Panc1 (cell line): ENCODE data around the gene KRT9. TPM values are rescaled to one million over a fixed set of nuclear protein-coding genes. Genes with fewer than 3 reads are reported as not detected.

ENCODE experiments used
- ATAC-seq: fragments of 200-7000 bp; cut with Tn5 transposase; 2 replicates; pipeline ENCODE4 v1.9.1; 2020; ENCODE audit warnings: mild to moderate bottlenecking, moderate library complexity
- BruUV-seq: library from RNA; stranded (reverse); fragments of 400-500 nt; replicated peaks from 2 replicates; lab custom pipeline; 2021; lab: Mats Ljungman, UMichigan
- CTCF ChIA-PET: fragments of 300-600 bp; sonication (Branson Sonifier 250); formaldehyde crosslinking; loops from one replicate; lab custom pipeline; 2022; ENCODE audit warnings: antibody characterized with exemption; lab: Charles Lee
- POLR2A ChIA-PET: fragments of 300-600 bp; sonication (Branson Sonifier 250); formaldehyde crosslinking; loops from one replicate; lab custom pipeline; 2022; ENCODE audit warnings: antibody characterized with exemption; lab: Charles Lee
- DNase-seq: peaks from one replicate; pipeline ENCODE4 v3.0.0-alpha.2; 2010; ENCODE audit warnings: low read depth, low spot score
- H3K27ac ChIP-seq: 2 replicates; pipeline ENCODE4 v1.5.1; 2011; ENCODE audit warnings: mild to moderate bottlenecking, low read length, inconsistent platforms
- H3K27me3 ChIP-seq: fragments of 200-500 bp; sonication (Bioruptor generic); 2 replicates; pipeline ENCODE4 v1.6.0; 2014; ENCODE audit warnings: low read length, inconsistent platforms; ENCODE audit not compliant: control insufficient read depth, insufficient read depth
- H3K36me3 ChIP-seq: fragments of 200-500 bp; sonication (Bioruptor generic); 2 replicates; pipeline ENCODE4 v1.5.1; 2014; ENCODE audit warnings: inconsistent platforms, mild to moderate bottlenecking, low read length, moderate library complexity; ENCODE audit not compliant: control insufficient read depth, insufficient read depth
- H3K4me1 ChIP-seq: 2 replicates; pipeline ENCODE4 v1.5.1; 2011; ENCODE audit warnings: inconsistent platforms, mild to moderate bottlenecking, low read length, moderate library complexity; ENCODE audit not compliant: control insufficient read depth, insufficient read depth
- H3K4me3 ChIP-seq, 2 experiments: 2 replicates each; pipeline ENCODE4 v1.5.1; 2011 to 2012; ENCODE audit warnings: low read depth in 2 of 2, low read length in 2 of 2, mild to moderate bottlenecking in 2 of 2, inconsistent platforms in 1 of 2, moderate library complexity in 1 of 2
- H3K9me3 ChIP-seq: fragments of 200-500 bp; sonication (Bioruptor generic); 2 replicates; pipeline ENCODE4 v1.5.1; 2014; ENCODE audit warnings: low read depth, mild to moderate bottlenecking, inconsistent platforms, low read length, moderate library complexity; ENCODE audit not compliant: control insufficient read depth, insufficient read depth
- POLR2AphosphoS5 ChIP-seq: IDR thresholded peaks from 2 replicates; pipeline ENCODE4 v1.6.1; 2012; ENCODE audit warnings: mild to moderate bottlenecking, low read depth, low read length, moderate library complexity
- SIN3A ChIP-seq: IDR thresholded peaks from 2 replicates; pipeline ENCODE4 v1.6.1; 2012; ENCODE audit warnings: low read depth, mild to moderate bottlenecking, low read length, moderate library complexity, borderline replicate concordance; ENCODE audit not compliant: insufficient read depth
- TCF7L2 ChIP-seq: IDR thresholded peaks from 2 replicates; pipeline ENCODE4 v1.6.1; 2011; ENCODE audit warnings: mild to moderate bottlenecking, low read depth, low read length, inconsistent platforms
- in situ Hi-C: cut with HindIII; loops from 2 replicates; pipeline ENCODE4 v1.10.0; 2016; ENCODE audit warnings: low sequenced_read_pairs, low pct_unique_long_range_greater_than_20kb
- intact Hi-C: fragments of 100-400 bp; cut with micrococcal nuclease; formaldehyde crosslinking; loops from one replicate; pipeline ENCODE4 v1.10.0; 2022; ENCODE audit not compliant: unreplicated experiment
- total RNA-seq: library from RNA; stranded (reverse); gene quantifications from one replicate; pipeline ENCODE4 v1.2.1, GENCODE V29; 2021; ENCODE audit not compliant: unreplicated experiment
- TF ChIP-seq, protein P1 (sequence below): fragments of 450-650 bp; IDR thresholded peaks from 2 replicates; pipeline ENCODE4 v1.5.1; 2017; ENCODE audit warnings: mild to moderate bottlenecking
- TF ChIP-seq, protein P2 (sequence below), 2 experiments: IDR thresholded peaks; 2 replicates each; pipeline ENCODE4 v1.6.1; 2011 to 2012; ENCODE audit warnings: low read depth in 2 of 2, control low read depth in 1 of 2, low read length in 1 of 2, mild to moderate bottlenecking in 1 of 2, moderate library complexity in 1 of 2; ENCODE audit not compliant: insufficient read depth in 1 of 2

KRT9 gene
- total RNA-seq, 1 experiment from 2014 or later = not detected

DNA sequence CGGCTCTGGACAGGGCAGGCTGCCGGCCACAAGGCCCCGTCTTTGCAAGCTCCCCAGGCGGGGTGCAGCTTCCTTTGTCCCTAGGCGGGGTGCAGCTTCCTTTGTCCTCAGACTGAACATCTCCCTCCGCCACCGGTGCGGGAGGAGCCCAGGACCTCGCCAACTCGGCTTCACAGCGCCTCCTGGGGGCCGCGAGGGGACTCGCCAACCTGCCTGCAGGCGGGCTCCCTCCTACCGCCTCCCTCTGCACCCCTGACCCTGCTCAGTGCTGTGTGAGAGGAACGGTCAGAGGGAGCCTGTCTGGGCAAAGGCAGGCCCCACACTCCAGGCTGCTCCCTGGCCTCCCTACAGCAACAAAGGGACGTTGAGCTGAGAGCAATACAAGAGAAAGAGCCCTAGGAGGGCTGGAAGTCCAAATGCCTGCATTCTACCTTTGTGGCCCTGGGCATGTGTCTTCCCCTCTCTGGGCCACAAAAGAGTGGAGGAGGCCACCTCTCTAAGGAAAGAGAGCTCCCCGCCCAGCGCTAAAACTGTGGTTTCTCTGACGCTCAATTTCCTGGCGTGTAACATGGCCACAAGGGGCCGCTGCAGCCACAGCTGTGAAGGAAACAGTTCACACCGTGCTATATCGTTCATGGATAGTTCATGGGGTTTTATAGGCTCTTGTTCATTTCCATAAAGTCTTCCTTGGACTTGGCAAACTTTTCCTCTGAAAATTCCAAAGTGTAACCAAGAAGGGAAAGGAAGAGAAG is 22.8 kb downstream of the KRT9 start:
- DNase-seq = no peak
- POLR2A ChIA-PET = interaction anchor here (0.6 to 2.4 kb wide), 8 partner anchors 19 to 139 kb away, joined by 3 to 12 read pairs (median 4); partner anchors contain the start of genes EIF1 and KRT19
- CTCF ChIA-PET = interaction anchor here (0.6 to 3.9 kb wide), 45 partner anchors 9 to 978 kb away, joined by 3 to 106 read pairs (median 5); partner anchors contain the start of genes EIF1, KRT15, KRT16 and KRT19
- Histone ChIP-seq H3K27ac (peak overlapping the region; percentile 91), H3K9me3 (peaks cover 4% of the 10 kb centered on the region; the same call in 1 of the 2 replicates), H3K4me3 (peak overlapping the region; percentile 24 to 39), H3K27me3 (no peaks in the 10 kb centered on the region), H3K36me3 (no peaks in the 10 kb centered on the region), H3K4me1 (peaks cover 41% of the 10 kb centered on the region)
- ATAC-seq = peak; percentile 88
- no TSS peak for BruUV-seq
- in situ Hi-C loops (loop anchor here (25.0 kb wide), 1 partner anchor 88 kb away; no protein-coding TSS in a partner anchor), intact Hi-C loops (loop anchor here (1.0 to 5.0 kb wide), 4 partner anchors 99 to 692 kb away; no protein-coding TSS in a partner anchor)
- 0 out of 2 replicates have a peak, but pooled peaks have one; percentile 46 for TF ChIP-seq POLR2AphosphoS5
- no peak; the same call in 1 of the 2 replicates for TF ChIP-seq SIN3A
- TF ChIP-seq, protein P1, sequence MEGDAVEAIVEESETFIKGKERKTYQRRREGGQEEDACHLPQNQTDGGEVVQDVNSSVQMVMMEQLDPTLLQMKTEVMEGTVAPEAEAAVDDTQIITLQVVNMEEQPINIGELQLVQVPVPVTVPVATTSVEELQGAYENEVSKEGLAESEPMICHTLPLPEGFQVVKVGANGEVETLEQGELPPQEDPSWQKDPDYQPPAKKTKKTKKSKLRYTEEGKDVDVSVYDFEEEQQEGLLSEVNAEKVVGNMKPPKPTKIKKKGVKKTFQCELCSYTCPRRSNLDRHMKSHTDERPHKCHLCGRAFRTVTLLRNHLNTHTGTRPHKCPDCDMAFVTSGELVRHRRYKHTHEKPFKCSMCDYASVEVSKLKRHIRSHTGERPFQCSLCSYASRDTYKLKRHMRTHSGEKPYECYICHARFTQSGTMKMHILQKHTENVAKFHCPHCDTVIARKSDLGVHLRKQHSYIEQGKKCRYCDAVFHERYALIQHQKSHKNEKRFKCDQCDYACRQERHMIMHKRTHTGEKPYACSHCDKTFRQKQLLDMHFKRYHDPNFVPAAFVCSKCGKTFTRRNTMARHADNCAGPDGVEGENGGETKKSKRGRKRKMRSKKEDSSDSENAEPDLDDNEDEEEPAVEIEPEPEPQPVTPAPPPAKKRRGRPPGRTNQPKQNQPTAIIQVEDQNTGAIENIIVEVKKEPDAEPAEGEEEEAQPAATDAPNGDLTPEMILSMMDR = peak; percentile 95
- TF ChIP-seq TCF7L2 = no peak
- TF ChIP-seq, protein P2, sequence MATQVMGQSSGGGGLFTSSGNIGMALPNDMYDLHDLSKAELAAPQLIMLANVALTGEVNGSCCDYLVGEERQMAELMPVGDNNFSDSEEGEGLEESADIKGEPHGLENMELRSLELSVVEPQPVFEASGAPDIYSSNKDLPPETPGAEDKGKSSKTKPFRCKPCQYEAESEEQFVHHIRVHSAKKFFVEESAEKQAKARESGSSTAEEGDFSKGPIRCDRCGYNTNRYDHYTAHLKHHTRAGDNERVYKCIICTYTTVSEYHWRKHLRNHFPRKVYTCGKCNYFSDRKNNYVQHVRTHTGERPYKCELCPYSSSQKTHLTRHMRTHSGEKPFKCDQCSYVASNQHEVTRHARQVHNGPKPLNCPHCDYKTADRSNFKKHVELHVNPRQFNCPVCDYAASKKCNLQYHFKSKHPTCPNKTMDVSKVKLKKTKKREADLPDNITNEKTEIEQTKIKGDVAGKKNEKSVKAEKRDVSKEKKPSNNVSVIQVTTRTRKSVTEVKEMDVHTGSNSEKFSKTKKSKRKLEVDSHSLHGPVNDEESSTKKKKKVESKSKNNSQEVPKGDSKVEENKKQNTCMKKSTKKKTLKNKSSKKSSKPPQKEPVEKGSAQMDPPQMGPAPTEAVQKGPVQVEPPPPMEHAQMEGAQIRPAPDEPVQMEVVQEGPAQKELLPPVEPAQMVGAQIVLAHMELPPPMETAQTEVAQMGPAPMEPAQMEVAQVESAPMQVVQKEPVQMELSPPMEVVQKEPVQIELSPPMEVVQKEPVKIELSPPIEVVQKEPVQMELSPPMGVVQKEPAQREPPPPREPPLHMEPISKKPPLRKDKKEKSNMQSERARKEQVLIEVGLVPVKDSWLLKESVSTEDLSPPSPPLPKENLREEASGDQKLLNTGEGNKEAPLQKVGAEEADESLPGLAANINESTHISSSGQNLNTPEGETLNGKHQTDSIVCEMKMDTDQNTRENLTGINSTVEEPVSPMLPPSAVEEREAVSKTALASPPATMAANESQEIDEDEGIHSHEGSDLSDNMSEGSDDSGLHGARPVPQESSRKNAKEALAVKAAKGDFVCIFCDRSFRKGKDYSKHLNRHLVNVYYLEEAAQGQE (IDR thresholded peaks at IDR 0.05; ENCODE audit: insufficient read depth in 1 of 2, low read depth in 2 of 2, low read length in 1 of 2) = 0 out of 4 replicates have a peak, but pooled peaks of 1 of the 2 experiments have one; percentile 39

DNA sequence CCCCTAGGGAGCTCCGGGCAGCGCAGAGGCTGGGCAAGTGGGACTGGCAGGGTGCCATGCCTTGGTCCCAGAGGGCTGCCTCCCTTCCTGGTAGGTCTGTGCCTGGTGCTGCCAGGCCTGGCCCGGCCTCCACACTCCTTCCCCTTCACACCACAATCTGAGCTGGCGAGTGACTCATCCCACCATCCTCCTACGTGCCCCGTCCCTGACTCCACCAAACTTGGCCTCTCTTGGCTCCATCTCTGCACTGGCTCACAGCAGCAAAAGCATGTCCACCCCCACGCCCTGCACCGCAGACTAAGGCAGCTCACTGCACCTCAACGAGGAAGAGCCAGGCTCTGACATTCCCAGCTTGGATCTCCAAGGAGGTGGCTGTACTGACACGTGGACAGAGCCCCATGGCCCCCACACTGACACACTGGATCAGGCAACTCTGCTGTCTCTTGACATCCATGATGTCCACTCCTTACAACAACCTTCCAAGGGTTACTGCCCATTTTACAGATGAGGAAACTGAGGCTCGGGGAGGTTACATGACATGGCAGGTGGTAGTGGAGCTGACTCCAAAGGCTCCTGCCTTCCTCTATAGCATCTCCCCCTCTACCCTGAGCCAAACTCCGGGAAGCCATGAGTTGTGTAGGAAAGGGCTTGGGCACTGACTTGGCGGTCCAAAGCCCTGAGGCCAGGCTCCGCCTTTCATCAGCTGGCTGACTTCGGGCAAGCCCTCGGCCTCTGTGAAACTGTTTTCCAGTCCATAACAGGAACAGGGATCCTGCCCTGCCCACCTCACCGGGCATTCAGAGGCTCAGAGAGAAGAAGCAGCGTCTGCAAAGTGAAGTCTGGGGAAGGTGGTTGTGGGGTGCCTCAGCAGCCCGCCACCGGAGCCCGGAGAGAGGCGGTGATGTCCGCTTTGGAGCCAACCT is 23.7 kb downstream of the KRT9 start:
- CTCF ChIA-PET = interaction anchor here (0.6 to 3.9 kb wide), 37 partner anchors 8 to 977 kb away, joined by 3 to 106 read pairs (median 6); partner anchors contain the start of genes EIF1, KRT15, KRT16 and KRT19

More for the DNA sequence above, 23.7 kb downstream of the KRT9 start:
- peak overlapping the region; percentile 24 to 39 for H3K4me3 ChIP-seq
- TF ChIP-seq TCF7L2 = no peak
- peak; percentile 77; the same call in 1 of the 2 replicates for TF ChIP-seq SIN3A
- TF ChIP-seq POLR2AphosphoS5 = peak; percentile 60; the same call in 1 of the 2 replicates
- in situ Hi-C loops (loop anchor here (25.0 kb wide), 1 partner anchor 89 kb away; no protein-coding TSS in a partner anchor), intact Hi-C loops (loop anchor here (2.0 to 5.0 kb wide), 3 partner anchors 115 to 691 kb away; no protein-coding TSS in a partner anchor)
- H3K27ac ChIP-seq = peak overlapping the region; percentile 91
- no peaks in the 10 kb centered on the region for H3K36me3 ChIP-seq
- POLR2A ChIA-PET = interaction anchor here (0.7 to 2.4 kb wide), 5 partner anchors 18 to 27 kb away, joined by 3 to 12 read pairs (median 5); partner anchors contain the start of gene KRT19
- ATAC-seq (peak; percentile 86), DNase-seq (peak; percentile 55)
- BruUV-seq = no TSS peak
- H3K9me3 ChIP-seq = peaks cover 4% of the 10 kb centered on the region; the same call in 1 of the 2 replicates
- H3K4me1 ChIP-seq = peaks cover 41% of the 10 kb centered on the region
- no peaks in the 10 kb centered on the region for H3K27me3 ChIP-seq
